ENCODE data around the gene PERM1. TPM values are rescaled to one million over a fixed set of nuclear protein-coding genes. Genes with fewer than 3 reads are reported as not detected.

Gene PERM1
- total RNA-seq, 1 donor from 2014 or later, result not detected

GRCh38 chr1:960363-961131 lies 21.3 kb downstream of the PERM1 start, which contains the start of gene KLHL17:
Gene KLHL17 (plus strand): TSS chr1:960584. CDS start chr1:960694, 110 bp downstream.
- Histone ChIP-seq H3K4me1 (peaks cover 25% of the 10 kb centered on the region), H3K9me3 (no peaks in the 10 kb centered on the region), H3K27me3 (ENCODE audit: low read depth) (no peaks in the 10 kb centered on the region), H3K36me3 (peaks cover 21% of the 10 kb centered on the region), H3K4me3 (peak within 1 kb of the TSS; percentile 96), H3K27ac (no peak within 1 kb of the TSS)
- TF ChIP-seq, protein P1, sequence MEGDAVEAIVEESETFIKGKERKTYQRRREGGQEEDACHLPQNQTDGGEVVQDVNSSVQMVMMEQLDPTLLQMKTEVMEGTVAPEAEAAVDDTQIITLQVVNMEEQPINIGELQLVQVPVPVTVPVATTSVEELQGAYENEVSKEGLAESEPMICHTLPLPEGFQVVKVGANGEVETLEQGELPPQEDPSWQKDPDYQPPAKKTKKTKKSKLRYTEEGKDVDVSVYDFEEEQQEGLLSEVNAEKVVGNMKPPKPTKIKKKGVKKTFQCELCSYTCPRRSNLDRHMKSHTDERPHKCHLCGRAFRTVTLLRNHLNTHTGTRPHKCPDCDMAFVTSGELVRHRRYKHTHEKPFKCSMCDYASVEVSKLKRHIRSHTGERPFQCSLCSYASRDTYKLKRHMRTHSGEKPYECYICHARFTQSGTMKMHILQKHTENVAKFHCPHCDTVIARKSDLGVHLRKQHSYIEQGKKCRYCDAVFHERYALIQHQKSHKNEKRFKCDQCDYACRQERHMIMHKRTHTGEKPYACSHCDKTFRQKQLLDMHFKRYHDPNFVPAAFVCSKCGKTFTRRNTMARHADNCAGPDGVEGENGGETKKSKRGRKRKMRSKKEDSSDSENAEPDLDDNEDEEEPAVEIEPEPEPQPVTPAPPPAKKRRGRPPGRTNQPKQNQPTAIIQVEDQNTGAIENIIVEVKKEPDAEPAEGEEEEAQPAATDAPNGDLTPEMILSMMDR (IDR thresholded peaks at IDR 0.05), result no peak
- intact Hi-C loops (cut with DNase I), result no loop called here
- peak; percentile 74 to 76 for ATAC-seq
- DNase-seq, result peak; percentile 87

GRCh38 chr1:959731-960362 lies 22.0 kb downstream of the PERM1 start:
- TF ChIP-seq, protein P1 (IDR thresholded peaks at IDR 0.05), result no peak
- DNase-seq (no peak), ATAC-seq (peak in 1 of 2 donors; percentile 13)
- Histone ChIP-seq H3K27me3 (ENCODE audit: low read depth) (no peaks in the 10 kb centered on the region), H3K36me3 (peaks cover 28% of the 10 kb centered on the region), H3K9me3 (no peaks in the 10 kb centered on the region), H3K27ac (no peak overlapping the region), H3K4me3 (peak overlapping the region; percentile 96), H3K4me1 (peaks cover 25% of the 10 kb centered on the region)
- intact Hi-C loops (cut with DNase I), result no loop called here

DNA sequence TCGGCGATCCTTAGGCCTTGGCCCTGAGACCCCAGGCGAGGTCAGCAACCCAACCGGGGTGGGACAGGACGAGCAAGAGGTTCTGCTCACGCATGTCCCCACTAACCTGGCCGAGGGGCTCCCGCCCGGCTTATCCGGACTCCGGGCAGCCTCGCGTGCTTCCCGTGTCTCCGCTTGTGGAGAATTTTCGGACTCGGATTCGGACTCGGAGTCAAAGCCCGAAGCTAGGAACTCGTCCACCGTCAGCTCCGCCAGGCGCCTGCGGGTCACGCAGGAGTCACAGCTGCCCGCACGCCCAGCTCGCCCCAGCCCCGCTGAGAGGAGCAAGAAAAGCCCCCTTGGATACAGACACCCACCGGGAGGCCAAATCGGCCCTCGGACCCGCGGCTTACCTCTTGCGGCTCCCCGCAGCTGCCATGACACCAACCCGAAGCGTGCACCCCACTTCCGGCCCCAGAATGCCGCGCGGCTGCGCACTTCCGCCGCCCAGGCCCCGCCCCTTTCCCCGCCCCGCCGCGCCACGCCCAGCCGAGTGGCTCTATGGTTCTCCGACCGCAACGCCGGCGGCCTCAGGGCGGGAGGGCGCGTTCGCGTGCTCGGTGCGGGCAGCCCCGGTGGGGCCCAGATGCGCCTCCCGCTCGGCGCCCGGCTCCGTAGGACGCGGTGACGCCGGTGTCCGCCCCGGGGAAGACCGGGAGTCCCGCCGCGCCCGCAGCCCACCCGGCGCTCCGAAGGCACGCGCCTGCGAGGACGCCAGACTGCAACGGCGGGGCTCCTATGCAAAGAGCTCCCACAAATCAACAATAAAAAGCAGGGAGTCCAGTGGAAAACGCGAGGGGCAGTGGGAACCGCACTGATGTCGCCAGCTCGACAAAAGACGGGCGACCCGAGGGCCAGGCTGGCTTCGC lies 22.8 kb downstream of the PERM1 start, which contains the start of gene NOC2L:
Gene NOC2L (minus strand): TSS at position 434 of the 908 bp plus-strand sequence. CDS start 16 bp downstream, at position 418.
- TF ChIP-seq, protein P1 (IDR thresholded peaks at IDR 0.05), result no peak
- Histone ChIP-seq H3K4me3 (peak within 1 kb of the TSS; percentile 96), H3K27me3 (ENCODE audit: low read depth) (no peaks in the 10 kb centered on the region), H3K9me3 (no peaks in the 10 kb centered on the region), H3K27ac (peak within 1 kb of the TSS; percentile 73), H3K4me1 (peaks cover 25% of the 10 kb centered on the region), H3K36me3 (peaks cover 36% of the 10 kb centered on the region)
- intact Hi-C loops (cut with DNase I), result no loop called here
- ATAC-seq (peak; percentile 96), DNase-seq (peak; percentile 94)

DNA sequence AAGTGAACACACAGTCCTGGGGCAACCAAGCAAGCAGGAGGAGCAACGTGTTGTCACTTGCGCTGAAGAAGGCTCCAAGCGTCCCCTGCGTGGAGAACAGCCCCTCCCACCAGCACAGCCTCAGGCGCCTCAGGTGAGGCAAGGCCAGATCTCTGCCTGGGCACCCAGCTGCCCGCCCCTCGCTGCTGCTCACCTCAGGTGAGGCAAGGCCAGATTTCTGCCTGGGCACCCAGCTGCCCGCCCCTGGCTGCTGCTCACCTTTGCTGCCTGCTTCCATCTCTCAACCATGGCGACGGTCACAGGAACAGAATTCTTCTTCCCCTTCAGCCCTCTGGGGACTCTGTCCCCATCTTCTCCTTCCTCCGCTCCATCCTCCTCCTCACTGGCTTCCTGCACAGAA lies 25.3 kb downstream of the PERM1 start:
- DNase-seq (no peak), ATAC-seq (no peak)
- intact Hi-C loops (cut with DNase I), result no loop called here
- Histone ChIP-seq H3K9me3 (no peaks in the 10 kb centered on the region), H3K27me3 (ENCODE audit: low read depth) (no peaks in the 10 kb centered on the region), H3K4me3 (no peak overlapping the region), H3K4me1 (peaks cover 25% of the 10 kb centered on the region), H3K36me3 (peaks cover 54% of the 10 kb centered on the region), H3K27ac (no peak overlapping the region)
- TF ChIP-seq, protein P1 (IDR thresholded peaks at IDR 0.05), result no peak

DNA sequence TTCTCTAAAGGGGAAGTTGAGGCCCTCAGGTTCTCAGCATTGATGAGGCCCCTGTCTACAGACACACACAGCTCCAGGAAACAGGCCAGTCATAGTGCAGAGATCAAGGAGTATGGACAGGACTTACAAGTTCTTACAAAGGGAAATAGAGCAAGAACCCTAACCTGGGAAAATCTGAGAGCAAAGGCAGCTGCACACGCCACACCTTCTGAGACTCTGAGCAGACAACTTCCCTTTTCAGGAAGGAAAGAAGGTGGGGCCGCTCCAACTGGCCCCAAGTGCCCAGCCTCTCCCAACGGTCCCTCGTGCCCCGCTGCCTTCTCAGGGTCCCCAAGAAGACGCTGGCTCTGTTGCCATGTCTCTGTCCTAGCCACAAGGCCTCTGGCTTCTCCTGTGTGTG lies 26.4 kb downstream of the PERM1 start:
- Histone ChIP-seq H3K9me3 (no peaks in the 10 kb centered on the region), H3K27ac (no peak overlapping the region), H3K4me1 (peaks cover 20% of the 10 kb centered on the region), H3K36me3 (peaks cover 65% of the 10 kb centered on the region), H3K27me3 (ENCODE audit: low read depth) (no peaks in the 10 kb centered on the region), H3K4me3 (no peak overlapping the region)
- TF ChIP-seq, protein P1 (IDR thresholded peaks at IDR 0.05), result no peak
- ATAC-seq, result no peak
- intact Hi-C loops (cut with DNase I), result no loop called here
- DNase-seq, result no peak
